Right lobe of liver (tissue), 4 donors: ENCODE data around the gene KRTAP22-2.

ENCODE experiments used
- POLR2A ChIP-seq: fragments of 450-650 bp; IDR thresholded peaks from one replicate; pipeline ENCODE4 v1.6.1; 2017; ENCODE audit warnings: antibody characterized with exemption, mild to moderate bottlenecking
- TF ChIP-seq, protein P1 (sequence below), 4 donors: fragments of 200-600 bp in 3 of 4; fragments of 450-650 bp in 1 of 4; IDR thresholded peaks; one replicate each; pipeline versions ENCODE4 v1.5.1 to v1.8.0; 2016 to 2022; ENCODE audit warnings: antibody characterized with exemption in 4 of 4, mild to moderate bottlenecking in 2 of 4
- donor health status: DM: no; HTN: no; CAD: no.
- donor health status: DM: no; HTN: no; CAD: no.
- donor health status: DM: no; HTN: yes; CAD: no.

DNA sequence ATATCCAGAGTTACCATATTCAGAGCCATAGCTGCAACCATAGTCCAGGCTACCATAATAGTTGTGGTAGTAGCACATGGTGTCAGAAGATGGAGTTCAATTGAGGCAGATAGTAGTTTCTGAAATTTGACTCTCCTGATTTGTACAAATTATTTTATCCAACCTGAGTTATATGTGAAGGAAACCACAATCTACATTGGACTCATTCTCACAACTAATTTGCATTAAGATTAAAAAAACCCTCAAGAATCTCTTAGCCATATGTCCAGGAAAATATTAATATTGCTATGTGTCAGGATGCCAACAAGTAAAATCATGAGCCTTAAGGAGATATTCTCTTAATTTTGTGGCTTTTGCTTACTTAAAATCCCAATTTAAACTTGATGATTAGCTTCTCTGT, at the start of gene KRTAP22-2:
- TF ChIP-seq, protein P1, sequence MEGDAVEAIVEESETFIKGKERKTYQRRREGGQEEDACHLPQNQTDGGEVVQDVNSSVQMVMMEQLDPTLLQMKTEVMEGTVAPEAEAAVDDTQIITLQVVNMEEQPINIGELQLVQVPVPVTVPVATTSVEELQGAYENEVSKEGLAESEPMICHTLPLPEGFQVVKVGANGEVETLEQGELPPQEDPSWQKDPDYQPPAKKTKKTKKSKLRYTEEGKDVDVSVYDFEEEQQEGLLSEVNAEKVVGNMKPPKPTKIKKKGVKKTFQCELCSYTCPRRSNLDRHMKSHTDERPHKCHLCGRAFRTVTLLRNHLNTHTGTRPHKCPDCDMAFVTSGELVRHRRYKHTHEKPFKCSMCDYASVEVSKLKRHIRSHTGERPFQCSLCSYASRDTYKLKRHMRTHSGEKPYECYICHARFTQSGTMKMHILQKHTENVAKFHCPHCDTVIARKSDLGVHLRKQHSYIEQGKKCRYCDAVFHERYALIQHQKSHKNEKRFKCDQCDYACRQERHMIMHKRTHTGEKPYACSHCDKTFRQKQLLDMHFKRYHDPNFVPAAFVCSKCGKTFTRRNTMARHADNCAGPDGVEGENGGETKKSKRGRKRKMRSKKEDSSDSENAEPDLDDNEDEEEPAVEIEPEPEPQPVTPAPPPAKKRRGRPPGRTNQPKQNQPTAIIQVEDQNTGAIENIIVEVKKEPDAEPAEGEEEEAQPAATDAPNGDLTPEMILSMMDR (IDR thresholded peaks at IDR 0.05): no peak
- no peak for TF ChIP-seq POLR2A
